ENCODE data around the gene SDR9C7.

Gene SDR9C7

DNA sequence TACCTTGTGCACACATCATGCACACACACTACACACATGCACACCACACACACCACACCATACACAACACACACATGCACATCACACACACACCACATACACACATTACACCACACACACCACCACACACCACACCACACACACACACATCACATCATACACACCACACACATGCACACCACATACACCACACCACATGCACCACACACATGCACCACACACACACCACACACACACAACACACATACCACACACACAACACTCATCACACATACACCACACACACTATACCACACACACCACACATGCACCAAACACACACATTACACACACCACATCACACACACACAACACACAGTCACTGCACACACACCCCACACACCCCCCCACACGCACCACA is 38.1 kb downstream of the SDR9C7 start (continued):
- TF ChIP-seq, protein P1, sequence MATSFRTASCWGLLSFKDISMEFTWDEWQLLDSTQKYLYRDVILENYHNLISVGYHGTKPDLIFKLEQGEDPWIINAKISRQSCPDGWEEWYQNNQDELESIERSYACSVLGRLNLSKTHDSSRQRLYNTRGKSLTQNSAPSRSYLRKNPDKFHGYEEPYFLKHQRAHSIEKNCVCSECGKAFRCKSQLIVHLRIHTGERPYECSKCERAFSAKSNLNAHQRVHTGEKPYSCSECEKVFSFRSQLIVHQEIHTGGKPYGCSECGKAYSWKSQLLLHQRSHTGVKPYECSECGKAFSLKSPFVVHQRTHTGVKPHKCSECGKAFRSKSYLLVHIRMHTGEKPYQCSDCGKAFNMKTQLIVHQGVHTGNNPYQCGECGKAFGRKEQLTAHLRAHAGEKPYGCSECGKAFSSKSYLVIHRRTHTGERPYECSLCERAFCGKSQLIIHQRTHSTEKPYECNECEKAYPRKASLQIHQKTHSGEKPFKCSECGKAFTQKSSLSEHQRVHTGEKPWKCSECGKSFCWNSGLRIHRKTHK (tag by site-specific recombination; IDR thresholded peaks at IDR 0.05), result no peak
- TF ChIP-seq ZNF510 (tag by site-specific recombination; IDR thresholded peaks at IDR 0.05; ENCODE audit: insufficient replicate concordance) (no peak), ZNF701 (tag by site-specific recombination; IDR thresholded peaks at IDR 0.05) (no peak), FEZF1 (tag by site-specific recombination; IDR thresholded peaks at IDR 0.05) (no peak), ZNF221 (tag by site-specific recombination; IDR thresholded peaks at IDR 0.05; ENCODE audit: borderline replicate concordance) (no peak), HOXA7 (CRISPR knock-in tag; IDR thresholded peaks at IDR 0.05; ENCODE audit: borderline replicate concordance) (no peak), ZNF707 (tag by site-specific recombination; IDR thresholded peaks at IDR 0.05) (no peak), ZNF311 (tag by site-specific recombination; IDR thresholded peaks at IDR 0.05; ENCODE audit: borderline replicate concordance) (peak; percentile 80; the same call in 1 of the 2 replicates), PRDM1 (tag by site-specific recombination; IDR thresholded peaks at IDR 0.05) (no peak), GFI1B (tag by site-specific recombination; IDR thresholded peaks at IDR 0.05) (no peak), RBAK (tag by site-specific recombination; IDR thresholded peaks at IDR 0.05) (no peak), ZNF133 (tag by site-specific recombination; IDR thresholded peaks at IDR 0.05) (no peak), ZNF292 (tag by site-specific recombination; IDR thresholded peaks at IDR 0.05; ENCODE audit: borderline replicate concordance, low read depth) (no peak), ZNF639 (tag by site-specific recombination; IDR thresholded peaks at IDR 0.05) (no peak), ZNF202 (tag by site-specific recombination; IDR thresholded peaks at IDR 0.05; ENCODE audit: borderline replicate concordance) (no peak), ZNF10 (tag by site-specific recombination; IDR thresholded peaks at IDR 0.05) (no peak), WT1 (tag by site-specific recombination; IDR thresholded peaks at IDR 0.05) (no peak), ZNF391 (tag by site-specific recombination; IDR thresholded peaks at IDR 0.05; ENCODE audit: borderline replicate concordance, low read depth) (no peak), ZNF140 (tag by site-specific recombination; IDR thresholded peaks at IDR 0.05) (no peak), MEIS1 (CRISPR knock-in tag; IDR thresholded peaks at IDR 0.05; ENCODE audit: borderline replicate concordance) (no peak), ZNF146 (tag by site-specific recombination; IDR thresholded peaks at IDR 0.05) (no peak), ZBTB7A (tag by site-specific recombination; IDR thresholded peaks at IDR 0.05; ENCODE audit: low read depth) (no peak), EGR2 (tag by site-specific recombination; IDR thresholded peaks at IDR 0.05; ENCODE audit: low read depth) (no peak), ZNF248 (tag by site-specific recombination; IDR thresholded peaks at IDR 0.05) (no peak; the same call in 1 of the 2 replicates), ZNF324 (tag by site-specific recombination; IDR thresholded peaks at IDR 0.05) (no peak), KLF7 (tag by site-specific recombination; IDR thresholded peaks at IDR 0.05; ENCODE audit: borderline replicate concordance) (no peak), ZNF514 (tag by site-specific recombination; IDR thresholded peaks at IDR 0.05) (no peak), ZNF629 (tag by site-specific recombination; IDR thresholded peaks at IDR 0.05) (no peak), ZNF677 (tag by site-specific recombination; IDR thresholded peaks at IDR 0.05) (no peak), ZNF658 (tag by site-specific recombination; IDR thresholded peaks at IDR 0.05) (0 out of 2 replicates have a peak, but pooled peaks have one; percentile 67), ZNF529 (tag by site-specific recombination; IDR thresholded peaks at IDR 0.05; ENCODE audit: insufficient replicate concordance) (no peak), ZNF398 (tag by site-specific recombination; IDR thresholded peaks at IDR 0.05) (0 out of 2 replicates have a peak, but pooled peaks have one; percentile 21), ZFP37 (tag by site-specific recombination; IDR thresholded peaks at IDR 0.05) (no peak), ZNF223 (tag by site-specific recombination; IDR thresholded peaks at IDR 0.05) (no peak)
- TF ChIP-seq, protein P2, sequence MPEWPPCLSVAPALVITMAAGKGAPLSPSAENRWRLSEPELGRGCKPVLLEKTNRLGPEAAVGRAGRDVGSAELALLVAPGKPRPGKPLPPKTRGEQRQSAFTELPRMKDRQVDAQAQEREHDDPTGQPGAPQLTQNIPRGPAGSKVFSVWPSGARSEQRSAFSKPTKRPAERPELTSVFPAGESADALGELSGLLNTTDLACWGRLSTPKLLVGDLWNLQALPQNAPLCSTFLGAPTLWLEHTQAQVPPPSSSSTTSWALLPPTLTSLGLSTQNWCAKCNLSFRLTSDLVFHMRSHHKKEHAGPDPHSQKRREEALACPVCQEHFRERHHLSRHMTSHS (tag by site-specific recombination; IDR thresholded peaks at IDR 0.05), result peak; percentile 67; the same call in 1 of the 2 replicates
- TF ChIP-seq, protein P3, sequence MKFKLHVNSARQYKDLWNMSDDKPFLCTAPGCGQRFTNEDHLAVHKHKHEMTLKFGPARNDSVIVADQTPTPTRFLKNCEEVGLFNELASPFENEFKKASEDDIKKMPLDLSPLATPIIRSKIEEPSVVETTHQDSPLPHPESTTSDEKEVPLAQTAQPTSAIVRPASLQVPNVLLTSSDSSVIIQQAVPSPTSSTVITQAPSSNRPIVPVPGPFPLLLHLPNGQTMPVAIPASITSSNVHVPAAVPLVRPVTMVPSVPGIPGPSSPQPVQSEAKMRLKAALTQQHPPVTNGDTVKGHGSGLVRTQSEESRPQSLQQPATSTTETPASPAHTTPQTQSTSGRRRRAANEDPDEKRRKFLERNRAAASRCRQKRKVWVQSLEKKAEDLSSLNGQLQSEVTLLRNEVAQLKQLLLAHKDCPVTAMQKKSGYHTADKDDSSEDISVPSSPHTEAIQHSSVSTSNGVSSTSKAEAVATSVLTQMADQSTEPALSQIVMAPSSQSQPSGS (tag by site-specific recombination; IDR thresholded peaks at IDR 0.05; ENCODE audit: low read depth), result no peak
